Gastroesophageal sphincter (tissue), 3 donors: ENCODE measurements around the gene SUPT3H.

Experiments
- CTCF ChIP-seq, 4 experiments: fragments of 200-600 bp in 2 of 4; fragments of 450-650 bp in 2 of 4; sonication (generic) in 1 of 4; IDR thresholded peaks; one replicate each; pipeline ENCODE4 v1.5.1; 2017 to 2019; ENCODE audit warnings: antibody characterized with exemption in 4 of 4, mild to moderate bottlenecking in 2 of 4, moderate library complexity in 2 of 4
- POLR2A ChIP-seq, 2 donors: fragments of 450-650 bp; IDR thresholded peaks; one replicate each; pipeline ENCODE4 v1.6.1; 2017; ENCODE audit warnings: antibody characterized with exemption in 2 of 2, mild to moderate bottlenecking in 2 of 2, moderate library complexity in 1 of 2

GRCh38 chr6:45075246-45075645, 302.5 kb downstream of the SUPT3H start:
- TF ChIP-seq CTCF (IDR thresholded peaks at IDR 0.05): no peak
- TF ChIP-seq POLR2A (IDR thresholded peaks at IDR 0.05): no peak
